22Rv1 (cell line): ENCODE data around the gene LRPPRC.
"Not testable (repeated sequence)": the region's sequence is repeated elsewhere in the genome, so short reads cannot be mapped to it uniquely, and the experiment has no call there.

Source experiments
- H3K27ac ChIP-seq: fragments of 450-650 bp; 2 replicates; pipeline ENCODE4 v1.5.1; 2017
- ZFX ChIP-seq: fragments of 450-650 bp; IDR thresholded peaks from 2 replicates; pipeline ENCODE4 v1.6.1; 2017; ENCODE audit warnings: antibody characterized with exemption, borderline replicate concordance
- TF ChIP-seq, protein P1 (sequence below): fragments of 450-650 bp; IDR thresholded peaks from 2 replicates; pipeline ENCODE4 v1.5.1; 2017; ENCODE audit warnings: mild to moderate bottlenecking

LRPPRC gene

DNA sequence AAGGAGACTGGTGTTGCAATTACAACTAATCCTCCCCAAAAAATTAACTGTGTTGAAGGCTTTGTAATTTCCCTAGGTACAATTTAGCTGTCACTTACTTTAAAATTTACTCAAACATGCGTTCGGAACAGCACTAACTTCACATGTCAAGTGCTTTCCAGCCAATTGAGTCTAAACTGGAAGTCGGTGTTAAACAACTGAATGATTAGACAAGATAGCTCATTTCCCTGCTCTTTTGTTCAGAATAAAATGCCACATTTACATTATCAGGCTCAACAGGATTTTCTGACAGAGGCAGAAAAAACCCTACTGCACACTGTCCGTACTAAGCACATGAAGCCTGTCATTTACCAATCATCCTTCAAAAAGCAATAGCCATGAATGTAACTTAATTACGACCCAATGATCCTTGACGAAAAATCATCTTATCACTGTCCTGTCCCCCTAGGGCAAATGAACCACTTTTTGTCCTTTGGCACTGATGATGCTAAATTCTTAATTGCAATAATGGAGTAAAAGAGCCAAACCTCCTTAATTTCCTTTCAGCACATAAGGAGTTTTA is 56.0 kb downstream of the LRPPRC start:
- no peak for TF ChIP-seq ZFX
- TF ChIP-seq, protein P1, sequence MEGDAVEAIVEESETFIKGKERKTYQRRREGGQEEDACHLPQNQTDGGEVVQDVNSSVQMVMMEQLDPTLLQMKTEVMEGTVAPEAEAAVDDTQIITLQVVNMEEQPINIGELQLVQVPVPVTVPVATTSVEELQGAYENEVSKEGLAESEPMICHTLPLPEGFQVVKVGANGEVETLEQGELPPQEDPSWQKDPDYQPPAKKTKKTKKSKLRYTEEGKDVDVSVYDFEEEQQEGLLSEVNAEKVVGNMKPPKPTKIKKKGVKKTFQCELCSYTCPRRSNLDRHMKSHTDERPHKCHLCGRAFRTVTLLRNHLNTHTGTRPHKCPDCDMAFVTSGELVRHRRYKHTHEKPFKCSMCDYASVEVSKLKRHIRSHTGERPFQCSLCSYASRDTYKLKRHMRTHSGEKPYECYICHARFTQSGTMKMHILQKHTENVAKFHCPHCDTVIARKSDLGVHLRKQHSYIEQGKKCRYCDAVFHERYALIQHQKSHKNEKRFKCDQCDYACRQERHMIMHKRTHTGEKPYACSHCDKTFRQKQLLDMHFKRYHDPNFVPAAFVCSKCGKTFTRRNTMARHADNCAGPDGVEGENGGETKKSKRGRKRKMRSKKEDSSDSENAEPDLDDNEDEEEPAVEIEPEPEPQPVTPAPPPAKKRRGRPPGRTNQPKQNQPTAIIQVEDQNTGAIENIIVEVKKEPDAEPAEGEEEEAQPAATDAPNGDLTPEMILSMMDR: no peak
- no peak overlapping the region for H3K27ac ChIP-seq

- H3K27ac ChIP-seq: no peak overlapping the region
- no peak for TF ChIP-seq ZFX
- TF ChIP-seq, protein P1: no peak
These were observed 58.4 kb downstream of the LRPPRC start for GRCh38 chr2:43937269-43937820.

GRCh38 chr2:43934567-43934966 is 61.2 kb downstream of the LRPPRC start:
- H3K27ac ChIP-seq: no peak overlapping the region
- TF ChIP-seq ZFX: no peak
- TF ChIP-seq, protein P1: no peak

DNA sequence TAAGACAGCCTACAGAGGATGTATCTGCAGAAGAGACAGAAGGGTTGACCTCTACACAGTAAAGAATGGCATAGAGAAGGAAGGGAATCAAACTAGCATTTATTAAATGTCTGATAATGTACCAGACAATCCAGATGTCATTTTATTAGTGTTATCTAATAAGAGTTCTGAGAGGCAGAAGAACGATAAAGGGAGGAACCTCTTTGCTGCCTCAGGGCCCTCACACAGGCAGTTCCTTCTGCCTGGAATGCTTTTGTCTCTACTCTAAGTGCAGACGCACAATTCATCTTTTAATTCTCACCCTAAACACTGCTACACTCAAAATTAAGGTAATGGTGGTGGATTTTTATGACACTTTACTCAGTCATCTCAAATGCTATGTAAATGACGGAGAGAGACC is 64.5 kb downstream of the LRPPRC start:
- no peak overlapping the region for H3K27ac ChIP-seq
- TF ChIP-seq, protein P1: no peak
- no peak for TF ChIP-seq ZFX

- TF ChIP-seq, protein P1: no peak
- no peak for TF ChIP-seq ZFX
- H3K27ac ChIP-seq: no peak overlapping the region
These were observed 68.3 kb downstream of the LRPPRC start for GRCh38 chr2:43927442-43927841.

DNA sequence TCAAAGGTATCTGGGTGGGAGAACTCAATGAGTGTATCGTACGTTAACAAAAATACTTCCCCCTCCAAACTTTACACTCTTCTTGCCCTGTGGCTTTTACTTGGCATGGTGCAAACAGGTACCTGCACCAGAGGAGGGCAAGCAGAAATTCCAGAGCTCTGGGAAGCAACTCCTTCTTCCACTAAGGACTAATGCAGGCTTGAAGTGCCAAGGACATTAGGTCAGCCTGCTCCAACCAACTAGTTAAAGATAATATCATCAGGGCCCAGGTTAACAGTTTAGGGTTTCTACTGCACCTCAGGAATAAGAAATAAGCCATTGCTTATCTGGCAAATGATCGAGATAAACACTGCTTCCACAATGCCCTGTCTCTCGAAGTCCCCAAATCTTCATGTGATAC is 70.4 kb downstream of the LRPPRC start:
- TF ChIP-seq, protein P1: no peak
- TF ChIP-seq ZFX: no peak
- no peak overlapping the region for H3K27ac ChIP-seq

DNA sequence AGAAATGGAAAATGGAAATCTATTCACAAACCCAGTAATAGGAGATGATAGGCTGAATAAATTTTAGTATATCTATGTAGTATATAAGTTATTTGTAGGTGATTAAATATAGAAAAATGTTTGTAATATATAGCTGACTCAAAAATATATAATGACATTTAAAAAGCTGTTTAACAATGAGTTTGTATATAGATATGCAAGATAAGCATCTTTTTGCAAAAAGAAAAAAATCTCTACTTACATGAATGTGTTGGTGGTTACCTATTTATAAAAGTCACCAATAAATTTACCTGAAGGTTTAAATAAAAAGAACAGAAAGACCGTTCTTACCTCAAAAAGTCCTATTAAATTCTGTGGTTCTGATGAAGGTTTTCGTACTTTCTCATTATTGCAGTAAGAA is 71.3 kb downstream of the LRPPRC start:
- H3K27ac ChIP-seq: no peak overlapping the region
- TF ChIP-seq, protein P1: no peak
- no peak for TF ChIP-seq ZFX

DNA sequence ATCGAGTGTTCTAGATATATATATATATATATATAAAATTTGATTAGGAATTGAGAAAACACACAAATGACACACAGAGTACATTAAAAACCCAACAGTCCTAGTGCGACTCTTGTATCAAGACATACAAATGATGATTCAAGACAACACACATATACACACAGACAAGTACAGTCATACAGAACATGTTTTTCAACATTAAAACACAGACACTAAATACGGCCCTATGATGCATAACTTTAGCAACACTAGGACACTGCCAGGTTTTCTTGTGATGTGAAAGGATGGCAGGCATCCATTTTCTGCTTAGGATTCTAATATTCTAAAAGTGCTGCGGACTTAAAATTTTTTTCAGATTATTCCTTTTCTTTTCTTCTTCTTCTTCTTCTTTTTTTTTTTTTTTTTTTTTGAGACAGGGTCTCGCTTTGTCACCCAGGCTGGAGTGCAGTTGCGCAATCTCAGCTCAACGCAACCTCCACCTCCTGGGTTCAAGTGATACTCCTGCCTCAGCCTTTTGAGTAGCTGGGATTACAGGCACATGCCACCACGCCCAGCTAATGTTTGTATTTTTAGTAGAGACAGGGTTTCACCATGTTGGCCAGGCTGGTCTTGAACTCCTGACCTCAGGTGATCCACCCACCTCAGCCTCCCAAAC is 84.5 kb downstream of the LRPPRC start:
- not testable (repeated sequence) for H3K27ac ChIP-seq
